K562 treated with DMSO at 1 percent for 48 hours (cell line): ENCODE data around the gene MAB21L4. TPM values are rescaled to one million over a fixed set of nuclear protein-coding genes. Genes with fewer than 3 reads are reported as not detected.

ENCODE experiments used
- total RNA-seq: library from RNA; unstranded; fragments of 300-600 nt; gene quantifications from 2 replicates; pipeline ENCODE4 v1.2.3, GENCODE V29; 2022; ENCODE audit warnings: low replicate concordance; ENCODE audit errors: extremely low read depth

Gene MAB21L4
- total RNA-seq: not detected in 2 replicates

DNA sequence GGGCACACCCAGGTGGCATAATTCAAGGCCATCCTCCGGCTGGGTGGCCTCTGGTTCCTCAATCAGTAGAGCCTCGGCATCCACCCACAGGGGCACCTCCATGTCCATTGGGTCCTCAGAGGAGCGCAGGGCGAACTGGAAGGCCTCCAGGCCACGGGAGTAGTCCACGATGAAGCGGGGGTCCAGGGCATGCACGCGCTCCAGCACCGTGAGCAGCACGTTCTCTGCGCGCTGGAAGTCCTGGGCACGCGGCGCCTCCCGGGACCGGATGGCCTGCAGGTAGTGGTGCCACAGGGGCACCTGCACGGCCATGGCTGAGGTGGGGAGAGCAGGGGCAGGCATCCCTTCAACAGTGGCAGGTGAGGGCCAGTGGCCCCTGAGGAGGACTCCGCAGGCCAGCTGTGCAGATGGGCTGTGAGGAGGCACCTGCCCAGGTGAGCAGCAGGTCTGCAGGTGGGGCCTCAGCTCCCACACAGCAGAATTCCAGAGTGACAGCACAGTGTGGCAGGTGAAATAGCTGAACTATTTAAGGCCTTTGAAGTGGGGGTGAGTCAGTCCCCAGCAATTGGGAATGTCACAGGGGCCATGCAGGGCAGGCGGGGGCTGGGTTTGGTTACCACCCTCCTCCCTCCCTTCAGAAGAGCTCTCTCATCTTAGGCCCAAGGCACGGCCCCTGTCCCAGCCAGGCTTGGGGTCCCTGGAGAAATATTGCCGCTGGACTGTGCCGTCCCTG, at the start of gene MAB21L4:
MAB21L4 (minus strand) TSS at position 501 of the 733 bp plus-strand sequence; CDS start at position 342, 159 bp downstream.

DNA sequence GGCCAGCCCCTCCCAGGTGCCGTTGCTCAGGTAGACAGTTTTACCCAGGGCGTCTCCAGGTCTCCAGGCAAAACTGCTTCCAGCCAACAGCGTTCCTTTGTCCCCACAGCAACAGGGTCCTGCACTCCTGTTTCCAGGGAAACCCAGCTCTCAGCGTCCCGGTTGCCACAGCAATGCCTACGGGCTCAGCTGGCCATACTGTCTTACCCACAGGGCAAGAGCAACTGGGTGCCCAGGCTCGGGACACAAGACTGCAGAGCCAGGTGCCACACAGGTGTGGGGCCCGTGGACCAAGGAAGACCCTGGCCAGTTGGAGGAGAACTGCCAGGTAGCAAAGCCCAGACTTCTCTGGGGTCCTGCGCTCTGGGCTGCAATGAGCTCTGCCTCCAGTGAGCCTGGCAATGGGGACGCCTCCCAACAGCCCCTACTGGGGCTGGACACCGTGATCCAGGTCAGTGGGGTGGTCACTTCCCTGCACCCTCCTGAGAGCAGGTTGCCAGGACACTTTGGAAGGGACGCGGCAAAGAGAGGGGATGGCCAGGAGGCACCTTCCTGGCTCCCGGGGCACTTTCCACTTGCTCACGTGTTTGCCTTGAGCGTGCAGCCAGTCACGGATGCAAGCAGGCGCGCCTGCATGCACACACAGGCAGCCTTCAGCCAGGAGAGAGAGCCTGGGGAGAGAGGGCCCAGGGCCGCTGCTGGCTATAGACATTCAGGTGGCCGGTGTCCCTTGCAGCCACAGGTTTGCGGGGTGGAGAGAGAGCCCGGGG, 10.4 kb upstream of the MAB21L4 start, which contains the start of gene CROCC2:
CROCC2 (plus strand) TSS at position 196 of the 770 bp plus-strand sequence; CDS start at position 374, 178 bp downstream.

DNA sequence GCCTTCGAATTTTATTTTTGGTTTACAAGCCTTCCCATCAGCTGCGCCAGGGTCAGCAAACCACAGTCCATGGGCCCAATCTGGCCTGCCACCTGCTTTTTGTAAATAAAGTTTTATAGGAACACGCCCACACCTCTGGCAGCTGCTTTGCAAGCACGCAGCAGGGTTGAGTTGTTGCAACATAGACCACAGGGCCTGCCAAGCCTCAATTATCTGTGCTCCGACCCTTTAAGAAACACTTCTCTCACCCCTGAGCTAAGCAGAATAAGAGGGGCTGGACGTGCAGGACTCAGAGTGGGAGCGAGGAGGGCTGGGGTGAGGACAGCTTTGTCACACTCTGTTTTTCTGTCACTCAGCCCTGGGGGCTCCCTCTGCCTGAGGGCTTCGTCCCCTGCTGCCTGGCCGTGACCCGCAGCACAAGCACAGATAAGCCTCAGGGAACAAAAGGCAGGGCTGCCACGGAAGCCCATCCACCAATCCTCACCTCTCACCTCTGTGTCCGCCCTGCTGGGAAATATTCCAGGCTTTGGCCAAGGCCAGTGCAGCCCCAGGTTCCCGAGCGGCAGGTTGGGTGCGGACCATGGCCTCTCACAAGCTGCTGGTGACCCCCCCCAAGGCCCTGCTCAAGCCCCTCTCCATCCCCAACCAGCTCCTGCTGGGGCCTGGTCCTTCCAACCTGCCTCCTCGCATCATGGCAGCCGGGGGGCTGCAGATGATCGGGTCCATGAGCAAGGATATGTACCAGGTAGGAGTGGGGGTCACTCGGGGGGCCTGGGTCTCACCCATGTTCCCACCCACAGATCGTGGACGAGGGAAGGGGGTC, 27.5 kb downstream of the MAB21L4 start, which contains the start of gene AGXT:
AGXT (plus strand) TSS at position 539 of the 823 bp plus-strand sequence; CDS start at position 581, 42 bp downstream.

Other genes starting within 250 kb of the MAB21L4 start
- not detected in 2 replicates for gene AQP12B, start 213.3 kb downstream of the MAB21L4 start, total RNA-seq
- gene AQP12A, start 204.3 kb downstream of the MAB21L4 start, total RNA-seq: not detected in 2 replicates
- not detected in 2 replicates for gene KIF1A, start 75.9 kb downstream of the MAB21L4 start, total RNA-seq
- not detected in 2 replicates for gene AGXT, start 27.3 kb downstream of the MAB21L4 start, total RNA-seq
- not detected in 2 replicates for gene CROCC2, start 10.2 kb upstream of the MAB21L4 start, total RNA-seq
- gene SNED1, start 102.5 kb upstream of the MAB21L4 start, total RNA-seq: not detected in 2 replicates
- not detected in 2 replicates for gene MTERF4, start 206.1 kb upstream of the MAB21L4 start, total RNA-seq